ENCODE data around the gene PTPN13.

DNA sequence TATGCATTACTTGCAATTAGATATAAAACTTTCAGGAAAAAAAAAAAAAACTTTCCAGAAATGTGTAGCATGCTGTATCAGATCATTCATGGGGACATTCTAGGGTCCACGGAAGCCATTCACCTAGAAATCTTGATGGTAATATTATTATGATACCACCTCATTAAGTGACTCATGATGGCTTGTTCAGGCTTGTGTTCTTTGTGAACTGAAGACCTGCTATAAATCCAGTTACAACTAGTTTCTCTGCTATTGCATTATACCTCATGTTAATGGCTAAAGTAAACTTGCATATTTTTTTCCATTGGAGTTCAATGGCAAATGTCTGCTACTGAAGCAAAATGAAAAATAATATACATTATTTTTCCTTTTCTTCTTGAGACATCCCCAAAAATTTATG lies 35.3 kb upstream of the PTPN13 start:
- TF ChIP-seq POLR2AphosphoS5 (IDR thresholded peaks at IDR 0.05; ENCODE audit: low read depth, low read length) (no peak), TAF1 (IDR thresholded peaks at IDR 0.05; ENCODE audit: borderline replicate concordance, insufficient read depth, low read length) (no peak)
- TF ChIP-seq, protein P1, sequence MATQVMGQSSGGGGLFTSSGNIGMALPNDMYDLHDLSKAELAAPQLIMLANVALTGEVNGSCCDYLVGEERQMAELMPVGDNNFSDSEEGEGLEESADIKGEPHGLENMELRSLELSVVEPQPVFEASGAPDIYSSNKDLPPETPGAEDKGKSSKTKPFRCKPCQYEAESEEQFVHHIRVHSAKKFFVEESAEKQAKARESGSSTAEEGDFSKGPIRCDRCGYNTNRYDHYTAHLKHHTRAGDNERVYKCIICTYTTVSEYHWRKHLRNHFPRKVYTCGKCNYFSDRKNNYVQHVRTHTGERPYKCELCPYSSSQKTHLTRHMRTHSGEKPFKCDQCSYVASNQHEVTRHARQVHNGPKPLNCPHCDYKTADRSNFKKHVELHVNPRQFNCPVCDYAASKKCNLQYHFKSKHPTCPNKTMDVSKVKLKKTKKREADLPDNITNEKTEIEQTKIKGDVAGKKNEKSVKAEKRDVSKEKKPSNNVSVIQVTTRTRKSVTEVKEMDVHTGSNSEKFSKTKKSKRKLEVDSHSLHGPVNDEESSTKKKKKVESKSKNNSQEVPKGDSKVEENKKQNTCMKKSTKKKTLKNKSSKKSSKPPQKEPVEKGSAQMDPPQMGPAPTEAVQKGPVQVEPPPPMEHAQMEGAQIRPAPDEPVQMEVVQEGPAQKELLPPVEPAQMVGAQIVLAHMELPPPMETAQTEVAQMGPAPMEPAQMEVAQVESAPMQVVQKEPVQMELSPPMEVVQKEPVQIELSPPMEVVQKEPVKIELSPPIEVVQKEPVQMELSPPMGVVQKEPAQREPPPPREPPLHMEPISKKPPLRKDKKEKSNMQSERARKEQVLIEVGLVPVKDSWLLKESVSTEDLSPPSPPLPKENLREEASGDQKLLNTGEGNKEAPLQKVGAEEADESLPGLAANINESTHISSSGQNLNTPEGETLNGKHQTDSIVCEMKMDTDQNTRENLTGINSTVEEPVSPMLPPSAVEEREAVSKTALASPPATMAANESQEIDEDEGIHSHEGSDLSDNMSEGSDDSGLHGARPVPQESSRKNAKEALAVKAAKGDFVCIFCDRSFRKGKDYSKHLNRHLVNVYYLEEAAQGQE (IDR thresholded peaks at IDR 0.05; ENCODE audit: insufficient read depth in 1 of 2, low read depth in 2 of 2, low read length in 2 of 2), result no peak
